ENCODE data around the gene OSBPL5.
A peak's percentile ranks its signal among the peaks of the same experiment; 100 is the strongest.

Gene OSBPL5

DNA sequence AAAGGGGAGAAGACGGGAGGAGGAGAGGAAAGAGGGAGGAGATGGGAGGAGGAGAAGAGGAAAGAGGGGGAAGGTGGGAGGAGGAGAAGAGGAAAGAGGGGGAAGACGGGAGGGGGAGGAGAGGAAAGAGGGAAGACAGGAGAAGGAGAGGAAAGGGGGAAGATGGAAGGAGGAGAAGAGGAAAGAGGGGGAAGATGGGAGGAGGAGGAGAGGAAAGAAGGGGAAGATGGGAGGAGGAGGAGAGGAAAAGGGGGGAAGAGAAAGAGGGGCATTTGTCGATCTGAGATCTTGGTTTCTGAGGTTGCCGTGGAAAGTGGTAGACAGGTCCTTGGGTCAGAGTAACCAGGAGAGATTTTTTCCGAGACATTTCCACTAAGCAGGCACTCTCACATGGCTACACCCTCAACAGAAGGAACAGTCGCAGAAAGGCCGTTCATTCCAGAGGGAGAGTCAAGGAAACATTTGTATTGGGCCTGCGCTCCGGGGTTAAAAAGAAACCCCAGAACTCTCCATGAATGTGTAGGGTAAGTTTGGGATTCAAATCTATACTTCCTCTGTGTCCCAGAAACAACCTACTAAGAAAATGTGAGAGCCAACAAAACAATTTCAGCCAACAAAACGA is 68.1 kb downstream of the OSBPL5 start:
- DNase-seq = peak; percentile 15

DNA sequence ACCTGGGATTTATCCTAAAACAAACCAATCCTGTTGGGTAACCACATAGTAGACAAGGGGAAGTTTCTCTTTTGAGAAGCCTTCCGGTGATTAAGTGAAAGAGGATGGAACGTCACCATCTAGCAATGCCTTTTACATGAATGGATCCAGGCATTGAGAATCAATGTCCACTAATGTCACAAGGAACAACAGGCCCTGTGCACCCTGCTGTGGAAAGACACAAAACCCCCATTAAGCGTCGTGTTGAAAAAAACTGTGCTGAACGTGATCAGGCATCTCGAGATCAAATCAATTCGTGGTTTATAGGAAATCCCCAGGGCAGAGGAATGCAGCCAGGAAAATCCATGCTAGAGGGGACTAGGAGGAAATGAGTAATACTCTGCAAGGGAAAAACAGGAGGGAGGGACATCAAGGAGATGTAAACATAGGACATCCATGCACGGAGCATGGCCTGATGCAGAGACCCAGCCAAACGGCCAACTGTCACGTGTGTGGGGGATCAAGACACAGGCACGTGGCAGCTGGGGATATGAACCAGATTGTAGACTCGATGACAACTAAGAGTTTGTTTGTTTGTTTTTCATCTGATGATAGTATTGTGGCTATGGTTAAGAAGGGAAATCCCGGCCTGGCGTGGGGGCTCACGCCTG is 69.3 kb downstream of the OSBPL5 start:
- peak; percentile 61 for DNase-seq

DNA sequence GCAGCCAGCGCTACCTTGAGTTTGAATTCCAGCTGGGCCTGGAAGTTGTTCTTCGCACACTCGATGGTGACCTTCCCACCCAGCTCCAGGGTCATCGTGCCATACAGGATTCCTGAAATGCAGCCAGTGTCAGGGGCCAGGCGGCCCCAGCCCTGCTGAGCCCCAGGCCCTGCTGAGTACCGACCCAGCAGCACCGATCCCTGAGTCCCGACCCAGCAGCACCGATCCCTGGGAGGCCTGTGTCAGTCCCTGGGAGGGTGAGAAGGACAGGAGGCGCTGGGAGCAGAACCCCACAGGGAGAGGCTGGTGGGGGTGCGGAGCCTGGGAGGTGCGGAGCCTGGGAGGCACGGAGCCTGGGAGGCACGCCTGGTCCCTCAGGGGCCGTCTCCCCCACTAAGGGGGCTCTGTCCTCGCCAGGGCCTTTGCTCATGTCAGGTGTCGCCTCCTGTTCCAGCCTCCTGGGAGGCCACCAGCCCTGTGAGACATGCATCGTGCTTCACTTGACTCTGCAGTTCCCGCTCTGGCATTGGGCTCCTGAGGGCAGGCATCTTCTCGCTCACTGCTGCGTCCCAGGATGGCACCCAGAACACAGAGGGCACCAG is 70.8 kb downstream of the OSBPL5 start:
- no peak for DNase-seq

DNA sequence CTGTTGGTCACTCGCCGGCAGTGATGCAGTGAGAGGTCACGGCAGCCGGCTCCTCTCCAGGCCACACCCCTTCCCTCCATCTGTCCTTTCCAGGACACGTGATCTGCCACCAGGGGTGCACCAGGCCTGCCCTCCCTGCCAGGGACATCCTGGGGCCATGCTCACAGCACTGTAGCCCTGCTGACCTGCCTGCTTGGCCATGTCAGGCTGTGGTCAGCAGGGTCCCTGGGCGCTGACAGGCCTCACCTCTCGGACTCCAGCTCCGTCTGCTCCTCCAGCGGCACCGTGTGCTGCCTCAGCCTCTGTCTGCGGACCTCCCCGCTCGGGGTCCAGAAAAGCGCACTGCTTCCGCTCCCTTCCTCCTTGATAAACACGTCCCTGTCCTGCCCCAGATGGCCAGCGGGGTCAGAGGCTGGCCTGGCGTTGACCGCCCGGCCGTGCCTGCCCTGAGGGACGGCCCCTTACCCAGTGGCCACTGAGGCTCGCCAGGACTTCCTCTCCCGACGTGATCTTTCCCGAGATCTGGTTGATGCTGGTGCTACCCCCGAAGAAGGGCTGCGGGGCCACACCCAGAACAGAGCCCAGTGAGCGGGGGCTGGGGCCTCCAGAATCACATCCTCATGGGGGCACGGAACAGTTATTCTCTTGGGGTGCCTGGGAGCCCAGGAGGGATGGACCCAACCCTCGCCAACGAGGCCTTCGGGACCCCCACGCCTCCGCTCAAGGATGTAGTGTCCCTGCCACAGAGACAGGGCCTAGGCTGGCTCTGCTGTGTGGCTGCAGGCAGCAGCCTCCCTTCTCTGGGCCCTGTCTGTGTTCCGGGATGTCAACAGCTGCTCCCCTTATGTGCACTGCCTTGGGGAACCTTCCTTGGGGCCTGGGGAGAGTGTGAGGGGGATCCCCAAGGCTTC is 71.6 kb downstream of the OSBPL5 start:
- DNase-seq = no peak

DNA sequence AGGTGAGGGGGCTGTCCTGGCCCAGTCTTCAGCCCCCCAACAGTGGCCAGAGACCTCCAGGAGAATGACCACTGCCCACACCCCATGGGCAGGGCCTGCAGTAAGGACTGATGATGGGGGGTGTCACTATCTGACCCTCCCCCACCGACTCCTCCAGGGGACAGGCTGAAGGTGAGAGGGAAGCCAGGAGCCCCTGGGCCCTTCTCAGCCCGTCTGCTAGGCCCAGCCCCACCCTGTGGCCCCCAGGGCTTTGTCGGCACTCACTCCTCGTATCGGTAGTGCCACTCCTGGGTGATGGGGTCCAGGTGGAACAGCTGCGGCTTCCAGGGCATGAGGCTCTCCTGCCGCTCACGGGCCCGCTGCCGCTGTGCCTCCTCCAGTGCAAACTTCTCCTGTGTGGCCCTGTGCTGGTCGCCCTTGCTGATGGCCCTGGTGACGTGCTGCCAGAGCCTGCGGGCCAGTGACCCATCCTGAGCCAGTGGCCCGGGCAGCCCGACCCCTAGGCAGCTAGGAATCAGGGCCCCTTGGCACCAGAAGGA is 72.4 kb downstream of the OSBPL5 start:
- no peak for DNase-seq

DNA sequence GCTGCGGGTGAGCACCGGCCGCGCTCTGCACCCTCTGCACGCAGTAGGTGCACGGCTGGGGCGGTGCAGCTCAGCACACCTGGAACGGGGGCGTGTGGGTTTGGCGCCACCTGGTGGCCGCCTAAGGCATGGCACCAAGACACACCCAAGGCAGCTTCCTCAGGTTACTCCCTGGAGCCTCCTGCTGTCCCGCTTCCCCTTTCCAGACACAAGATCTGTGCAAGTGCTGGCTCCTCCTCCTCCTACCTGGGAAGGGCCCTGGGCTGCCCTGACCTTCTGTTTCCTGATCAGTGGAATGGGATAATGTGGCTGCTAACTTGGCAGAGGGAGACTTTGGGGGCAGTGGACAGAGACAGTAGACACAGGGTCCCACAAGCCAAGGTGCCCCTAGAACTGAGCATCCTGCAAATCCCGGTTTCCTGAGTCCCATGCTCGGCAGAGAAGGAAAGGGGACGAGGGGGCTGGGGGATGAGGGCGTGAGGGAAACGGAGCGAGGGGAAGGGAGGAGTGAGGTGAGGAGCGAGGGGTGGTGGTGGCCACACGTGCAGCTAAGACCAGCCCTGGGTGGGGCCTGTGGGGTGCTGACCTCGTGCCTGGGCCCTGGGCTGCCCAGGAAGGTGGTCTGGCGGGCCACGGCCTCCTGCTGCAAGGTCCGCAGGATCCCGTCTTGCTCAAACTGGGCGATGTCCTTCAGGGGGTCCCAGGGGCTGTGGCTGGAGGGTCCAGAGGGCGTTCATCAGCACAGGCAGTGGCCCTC is 73.1 kb downstream of the OSBPL5 start:
- peak; percentile 74 for DNase-seq

DNA sequence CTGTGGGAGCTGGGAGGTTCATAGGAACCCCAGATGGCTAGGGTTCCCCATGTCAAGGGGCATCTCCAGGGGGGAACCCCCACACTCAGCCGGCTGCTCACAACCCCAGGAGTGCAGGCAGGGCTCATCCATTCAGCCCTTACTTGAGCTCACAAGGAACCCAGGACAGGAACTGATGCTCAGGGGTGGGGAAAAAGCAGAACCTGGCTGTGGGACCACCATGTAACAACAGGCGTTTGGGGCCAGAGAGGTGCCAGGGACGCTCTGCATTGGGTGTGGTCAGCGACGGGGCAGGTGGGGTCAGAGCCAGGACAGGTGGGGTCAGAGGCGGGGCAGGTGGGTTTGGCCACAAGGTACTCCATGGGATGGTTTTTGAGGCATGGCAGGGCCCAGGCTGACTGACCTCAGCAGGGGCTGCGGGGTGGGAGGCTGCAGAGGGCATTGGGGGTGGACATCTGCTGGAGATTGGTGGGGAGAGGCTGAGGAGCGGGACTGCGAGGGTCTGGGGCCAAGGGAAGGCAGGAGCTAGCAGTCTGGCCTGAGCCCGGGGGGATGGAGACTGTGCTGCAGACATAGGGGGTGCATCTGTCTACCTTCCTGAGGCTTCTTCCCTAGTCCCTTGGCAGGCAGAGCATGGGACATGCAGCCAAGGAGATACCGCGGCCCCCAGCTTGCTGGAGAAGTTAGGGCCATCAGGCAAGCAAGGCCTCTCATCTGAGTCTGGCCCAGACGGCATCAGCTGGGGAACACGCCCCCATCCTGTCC is 73.8 kb downstream of the OSBPL5 start:
- DNase-seq = no peak

DNA sequence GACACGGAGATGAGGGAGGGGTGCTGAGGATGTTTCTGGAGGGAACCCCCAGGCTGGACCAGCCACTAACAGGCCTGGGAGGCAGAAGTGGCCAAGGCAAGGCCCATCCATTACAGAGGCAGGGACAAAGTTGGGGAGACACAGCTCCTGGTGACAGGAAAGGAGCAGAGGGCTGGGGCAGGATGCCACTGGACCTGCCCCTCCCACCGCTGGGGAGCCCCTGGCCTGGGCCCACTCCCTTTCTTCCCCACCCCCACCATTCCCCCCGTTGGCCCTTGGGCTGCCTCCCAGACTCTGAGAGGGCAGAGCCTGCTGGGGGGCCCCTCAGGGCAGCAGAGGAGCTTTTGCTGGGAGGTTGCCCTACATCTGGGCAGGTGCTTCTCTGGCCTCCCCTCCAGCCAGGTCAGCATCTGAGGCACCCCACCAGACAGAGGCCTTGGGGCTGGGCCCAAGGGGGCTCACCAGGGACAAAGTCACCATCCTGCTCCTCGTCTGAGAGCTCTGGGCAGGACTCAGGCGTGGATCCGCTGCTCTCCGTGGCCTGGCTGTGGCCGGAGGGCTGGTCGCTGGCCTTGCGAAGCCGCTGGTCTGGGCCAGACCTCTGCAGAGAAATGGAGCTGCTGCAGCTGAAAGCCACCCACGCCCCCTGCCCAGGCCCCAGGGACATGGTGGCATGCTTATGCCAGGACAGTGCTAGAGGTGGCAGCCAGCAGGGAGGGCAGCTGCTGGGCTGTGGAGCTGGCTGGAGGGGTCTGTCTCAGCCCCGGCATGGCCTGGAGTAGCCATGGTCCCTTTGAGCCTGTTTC is 74.8 kb downstream of the OSBPL5 start:
- DNase-seq = no peak

DNA sequence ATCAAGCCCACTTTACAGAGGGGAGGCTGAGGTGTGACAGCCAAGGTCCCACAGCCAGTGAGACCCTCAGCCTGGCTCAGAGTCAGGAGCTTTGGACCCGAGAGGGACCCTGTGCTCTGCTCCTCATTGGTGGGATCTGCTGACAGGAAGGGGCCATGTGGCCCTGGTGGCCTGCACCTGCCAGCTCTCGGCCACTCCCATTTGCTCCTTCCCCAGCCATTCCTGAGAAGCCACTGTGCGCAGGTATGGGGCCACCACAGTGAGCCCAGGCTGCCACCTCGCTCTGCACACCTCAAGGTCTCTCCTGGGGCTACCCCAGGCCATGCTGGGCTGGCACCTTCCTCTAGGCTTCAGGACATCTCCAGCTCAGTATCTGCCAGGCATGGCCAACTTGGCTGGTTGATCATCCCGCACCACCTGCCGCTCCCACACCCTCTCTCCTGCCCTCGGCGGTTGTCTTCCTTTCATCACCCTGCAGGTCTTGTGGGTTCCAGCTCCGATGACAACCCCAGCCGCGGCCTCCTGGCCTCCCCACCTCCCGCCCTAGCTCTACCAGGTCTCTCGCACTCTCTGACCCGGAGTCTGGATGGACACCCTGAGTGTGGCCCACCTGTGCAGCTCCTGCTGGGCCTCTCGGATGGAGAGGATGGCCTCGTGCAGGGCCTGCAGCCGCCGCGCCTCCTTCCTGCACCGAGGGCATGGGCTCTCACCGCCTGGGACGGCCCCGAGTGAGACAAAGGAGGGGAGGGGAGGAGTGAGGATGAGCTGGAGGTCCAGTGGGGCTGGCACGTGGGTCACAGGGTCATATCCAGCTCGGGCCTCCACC is 75.7 kb downstream of the OSBPL5 start:
- no peak for DNase-seq

DNA sequence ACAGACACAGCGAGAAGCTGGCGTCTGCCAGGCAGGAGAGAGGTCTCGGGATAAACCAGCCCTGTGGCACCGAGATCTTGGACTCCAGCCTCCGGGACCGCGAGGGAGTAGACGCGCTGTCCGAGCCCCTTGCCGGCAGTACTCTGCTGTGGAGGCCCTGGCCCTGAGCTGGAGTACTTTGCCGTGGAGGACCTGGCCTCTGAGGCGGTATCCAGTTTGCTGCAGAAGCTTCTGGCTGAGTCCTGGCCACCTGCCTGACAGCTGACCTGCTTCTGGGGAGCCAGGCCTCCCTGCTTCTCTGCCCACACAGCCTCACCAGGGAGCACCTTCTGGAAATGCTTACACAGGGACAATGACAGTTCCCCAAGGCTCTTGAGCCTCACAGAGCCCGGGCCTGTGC is 76.3 kb downstream of the OSBPL5 start:
- no peak for DNase-seq

DNA sequence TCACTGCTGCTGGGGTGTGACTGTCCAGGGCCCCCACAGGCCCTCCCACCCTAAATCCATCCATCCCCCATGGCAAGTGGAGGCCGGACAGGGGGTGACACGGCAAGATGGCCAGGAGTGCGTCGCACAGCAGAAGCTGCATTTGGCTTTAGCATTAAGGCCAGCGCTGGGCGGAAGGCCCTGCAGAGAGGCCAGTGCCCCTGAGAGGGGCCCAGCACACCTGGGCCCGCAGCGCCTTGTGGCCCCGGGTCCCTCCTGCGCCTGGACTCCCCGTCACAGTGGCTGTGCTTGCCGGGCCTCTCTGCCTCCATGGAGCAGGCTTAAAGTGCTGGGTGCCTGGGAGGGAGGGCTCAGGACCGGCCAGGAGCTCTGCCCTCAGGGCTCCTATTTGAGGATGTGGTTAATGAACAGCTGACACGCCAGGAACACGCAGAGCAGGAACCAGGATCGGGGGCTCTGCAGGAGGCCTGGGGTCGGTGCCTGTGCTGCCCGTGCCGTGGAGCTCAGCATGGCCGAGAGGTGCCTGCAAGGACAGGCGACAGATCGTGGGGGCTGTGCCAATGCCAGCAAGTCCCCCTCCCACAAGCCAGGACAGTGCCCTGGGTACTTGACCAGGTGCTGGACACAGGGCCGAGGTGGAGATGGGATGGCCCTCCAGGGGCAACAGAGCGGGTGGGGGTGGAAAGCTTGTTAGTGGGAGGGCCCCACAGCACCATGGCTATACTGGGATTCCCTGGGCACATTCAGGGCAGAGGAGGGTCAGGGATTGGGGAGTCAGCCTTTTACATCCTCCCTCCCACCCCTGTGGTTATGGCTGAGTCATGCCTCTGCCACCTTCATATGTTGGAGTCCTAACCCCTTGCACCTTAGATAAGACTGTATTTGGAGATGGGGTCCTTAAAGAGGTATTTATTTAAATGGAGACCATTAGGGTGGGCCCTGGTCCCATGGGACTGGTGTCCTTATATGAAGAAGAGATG is 77.0 kb downstream of the OSBPL5 start:
- DNase-seq = no peak

DNA sequence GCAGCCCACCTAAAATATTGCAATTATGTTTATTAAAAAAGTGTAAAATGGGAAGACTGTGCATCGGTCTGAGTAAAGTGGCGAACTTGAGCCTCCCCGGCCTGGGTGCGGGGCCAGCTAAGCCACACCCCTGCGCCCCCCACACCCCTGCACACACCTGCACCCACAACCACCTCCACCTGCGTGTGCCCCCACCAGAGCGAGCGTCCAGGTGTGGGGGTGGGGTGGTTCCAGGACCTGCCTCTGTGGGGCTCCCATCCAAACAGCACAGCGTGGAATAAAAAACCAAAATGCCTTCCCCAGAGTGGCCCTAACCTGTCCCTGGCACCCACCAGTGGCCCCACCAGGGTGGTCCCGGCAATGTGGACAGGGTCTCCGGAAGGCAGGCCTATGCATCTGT is 77.7 kb downstream of the OSBPL5 start:
- DNase-seq = no peak

DNA sequence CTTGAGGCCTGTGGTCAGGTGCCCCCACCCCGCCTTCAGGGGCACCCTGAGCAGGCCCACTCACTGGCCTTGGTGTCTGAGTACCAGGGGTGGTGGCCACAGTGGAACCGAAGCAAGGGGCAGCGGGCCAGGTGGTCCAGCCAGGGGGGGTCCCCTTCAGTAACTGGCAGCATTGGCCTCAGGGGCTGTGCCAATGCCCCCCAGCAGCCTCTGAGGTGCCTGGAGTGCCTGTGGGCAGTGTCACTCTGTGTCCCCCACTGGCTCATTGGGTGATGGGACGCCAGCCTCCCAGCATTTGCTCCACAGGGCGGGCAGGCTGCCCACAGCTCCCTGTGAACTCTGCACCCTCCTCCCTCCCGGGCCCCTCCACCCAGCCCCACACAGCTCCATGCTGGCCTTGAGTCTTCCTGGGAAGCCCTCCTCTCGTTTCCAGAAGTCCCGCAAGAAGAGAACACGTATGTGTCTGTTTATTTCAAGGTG is 78.4 kb downstream of the OSBPL5 start:
- no peak for DNase-seq

DNA sequence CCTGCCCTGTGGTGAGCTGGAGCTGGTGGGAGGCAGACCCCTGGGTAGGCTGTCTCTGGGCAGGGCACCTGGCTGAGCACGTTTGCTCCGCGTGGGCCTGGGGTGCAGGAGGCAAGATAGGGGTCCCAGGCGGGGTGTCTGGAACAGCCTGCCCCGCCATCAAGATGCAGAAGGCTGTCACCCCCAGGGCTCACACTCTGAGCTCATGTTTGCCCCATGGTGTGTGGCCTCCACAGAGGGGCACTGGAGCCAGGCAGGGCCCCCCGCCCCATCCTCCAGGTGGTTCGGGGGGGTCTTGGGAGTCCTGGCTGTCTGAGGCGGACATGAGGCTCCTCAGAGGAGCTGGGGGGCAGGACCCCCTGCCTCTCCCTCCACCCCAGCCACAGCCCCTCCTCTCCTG is 79.0 kb downstream of the OSBPL5 start:
- DNase-seq = no peak

DNA sequence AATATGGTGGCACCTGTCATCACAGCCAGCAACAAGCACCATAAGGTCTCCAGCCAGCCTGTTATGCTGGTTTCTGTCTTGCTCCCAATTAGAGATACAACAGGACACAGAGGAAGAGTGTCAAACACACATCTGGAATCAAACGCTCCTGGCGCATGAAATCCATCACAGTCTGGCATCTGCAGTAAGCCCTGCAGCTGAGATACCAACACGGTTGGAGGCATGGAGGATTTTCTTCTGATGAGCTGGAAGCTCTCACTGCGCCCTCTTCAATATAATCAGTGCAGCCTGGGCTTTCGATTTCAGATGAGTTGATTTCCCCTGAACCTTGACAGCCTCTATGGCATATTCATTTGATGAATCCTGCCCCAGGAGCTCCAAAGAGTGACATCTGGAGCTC is 80.1 kb downstream of the OSBPL5 start:
- no peak for DNase-seq

DNA sequence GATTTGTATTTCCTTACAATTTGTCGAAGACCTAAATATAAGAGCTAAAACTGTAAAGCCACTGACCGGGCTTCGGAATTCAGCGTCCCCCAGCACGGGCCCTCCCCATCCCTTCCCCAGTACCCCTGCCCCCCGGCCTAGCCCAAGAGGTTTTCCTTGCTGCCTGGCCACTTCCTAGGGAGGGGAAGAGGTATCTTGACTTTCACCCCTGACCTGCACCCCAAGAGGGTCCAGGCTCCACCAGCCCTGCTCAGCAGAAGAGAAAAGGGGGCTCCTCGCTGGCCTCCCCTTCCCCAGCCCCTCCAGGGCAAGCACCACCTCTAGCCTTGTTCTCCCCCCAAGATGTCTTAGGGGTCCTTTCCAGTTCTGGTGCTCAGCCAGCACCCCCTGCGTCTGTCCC is 81.8 kb downstream of the OSBPL5 start:
- no peak for DNase-seq

DNA sequence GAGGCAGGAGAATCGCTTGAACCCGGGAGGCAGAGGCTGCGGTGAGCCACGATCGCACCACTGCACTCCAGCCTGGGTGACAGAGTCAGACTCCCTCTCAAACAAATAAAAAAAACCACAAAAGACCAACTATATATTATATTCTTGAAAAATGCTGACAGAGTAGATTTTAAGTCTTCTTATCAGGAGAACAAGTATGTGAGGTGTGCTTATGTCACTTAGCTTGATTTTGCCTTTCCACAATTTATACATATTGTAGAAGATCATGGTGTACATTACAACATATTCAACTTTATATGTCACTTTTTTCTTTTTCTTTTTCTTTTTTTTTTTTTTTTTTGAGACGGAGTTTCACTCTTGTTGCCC is 83.7 kb downstream of the OSBPL5 start:
- no peak for DNase-seq

DNA sequence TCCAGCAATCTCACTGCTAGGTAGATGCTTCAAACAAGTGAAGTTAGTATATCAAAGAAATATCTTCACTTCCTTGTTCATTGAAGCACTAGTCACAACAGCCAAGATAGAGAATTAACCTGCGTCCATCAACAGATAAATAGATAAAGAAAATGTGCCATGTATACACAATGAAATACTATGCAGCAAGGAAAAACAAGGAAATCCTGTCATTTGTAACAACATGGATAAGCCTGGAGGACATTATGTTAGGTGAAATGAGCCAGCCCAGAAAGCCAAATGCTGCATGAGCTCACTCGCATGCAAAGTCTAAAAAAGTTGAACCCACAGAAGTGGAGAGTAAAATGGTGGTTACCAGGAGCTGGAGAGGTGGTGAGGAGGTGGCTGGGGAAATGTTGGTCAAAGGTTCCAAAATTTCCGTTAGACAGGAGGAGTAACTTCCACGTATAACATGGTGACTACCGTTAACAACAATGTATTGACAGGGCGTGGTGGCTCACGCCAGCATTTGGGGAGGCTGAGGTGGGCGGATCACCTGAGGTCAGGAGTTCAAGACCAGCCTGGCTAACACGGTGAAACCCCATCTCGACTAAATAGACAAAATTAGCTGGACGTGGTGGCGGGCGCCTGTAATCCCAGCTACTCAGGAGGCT is 84.3 kb downstream of the OSBPL5 start:
- DNase-seq = no peak

Measured in right forelimb (tissue), 1 donor.